SK-N-SH (cell line): Measurements from ENCODE around the gene SMYD3.

ENCODE experiments used
- TF ChIP-seq, protein P1 (sequence below): fragments of 200-600 bp; sonication (generic); IDR thresholded peaks from 2 replicates; pipeline ENCODE4 v1.6.1; 2017; ENCODE audit warnings: antibody characterized with exemption, mild to moderate bottlenecking, moderate library complexity
- TF ChIP-seq, protein P2 (sequence below): IDR thresholded peaks from 2 replicates; pipeline ENCODE4; 2012

- TF ChIP-seq, protein P1, sequence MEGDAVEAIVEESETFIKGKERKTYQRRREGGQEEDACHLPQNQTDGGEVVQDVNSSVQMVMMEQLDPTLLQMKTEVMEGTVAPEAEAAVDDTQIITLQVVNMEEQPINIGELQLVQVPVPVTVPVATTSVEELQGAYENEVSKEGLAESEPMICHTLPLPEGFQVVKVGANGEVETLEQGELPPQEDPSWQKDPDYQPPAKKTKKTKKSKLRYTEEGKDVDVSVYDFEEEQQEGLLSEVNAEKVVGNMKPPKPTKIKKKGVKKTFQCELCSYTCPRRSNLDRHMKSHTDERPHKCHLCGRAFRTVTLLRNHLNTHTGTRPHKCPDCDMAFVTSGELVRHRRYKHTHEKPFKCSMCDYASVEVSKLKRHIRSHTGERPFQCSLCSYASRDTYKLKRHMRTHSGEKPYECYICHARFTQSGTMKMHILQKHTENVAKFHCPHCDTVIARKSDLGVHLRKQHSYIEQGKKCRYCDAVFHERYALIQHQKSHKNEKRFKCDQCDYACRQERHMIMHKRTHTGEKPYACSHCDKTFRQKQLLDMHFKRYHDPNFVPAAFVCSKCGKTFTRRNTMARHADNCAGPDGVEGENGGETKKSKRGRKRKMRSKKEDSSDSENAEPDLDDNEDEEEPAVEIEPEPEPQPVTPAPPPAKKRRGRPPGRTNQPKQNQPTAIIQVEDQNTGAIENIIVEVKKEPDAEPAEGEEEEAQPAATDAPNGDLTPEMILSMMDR, result no peak
- TF ChIP-seq, protein P2, sequence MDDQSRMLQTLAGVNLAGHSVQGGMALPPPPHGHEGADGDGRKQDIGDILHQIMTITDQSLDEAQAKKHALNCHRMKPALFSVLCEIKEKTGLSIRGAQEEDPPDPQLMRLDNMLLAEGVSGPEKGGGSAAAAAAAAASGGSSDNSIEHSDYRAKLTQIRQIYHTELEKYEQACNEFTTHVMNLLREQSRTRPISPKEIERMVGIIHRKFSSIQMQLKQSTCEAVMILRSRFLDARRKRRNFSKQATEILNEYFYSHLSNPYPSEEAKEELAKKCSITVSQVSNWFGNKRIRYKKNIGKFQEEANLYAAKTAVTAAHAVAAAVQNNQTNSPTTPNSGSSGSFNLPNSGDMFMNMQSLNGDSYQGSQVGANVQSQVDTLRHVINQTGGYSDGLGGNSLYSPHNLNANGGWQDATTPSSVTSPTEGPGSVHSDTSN, result no peak
Observed at GRCh38 chr1:245915406-245915805, 591.7 kb downstream of the SMYD3 start.
